ENCODE results near the gene SUMO2. TPM values are rescaled to one million over a fixed set of nuclear protein-coding genes. Genes with fewer than 3 reads are reported as not detected.

The SUMO2 gene
- total and polyA plus RNA-seq, 2 of the 13 experiments (the other 11 are each of a cell fraction or from before 2014, with no cell fraction given), result 337 to 553 TPM

GRCh38 chr17:75132018-75133000, 50.5 kb downstream of the SUMO2 start (continued):
- TF ChIP-seq SNAPC4 (CRISPR knock-in tag; IDR thresholded peaks at IDR 0.05) (0 out of 2 replicates have a peak, but pooled peaks have one; percentile 1), ZBTB4 (CRISPR knock-in tag; IDR thresholded peaks at IDR 0.05; ENCODE audit: borderline replicate concordance) (peak; percentile 67; the same call in 1 of the 2 replicates), FOXC1 (CRISPR knock-in tag; IDR thresholded peaks at IDR 0.05; ENCODE audit: borderline replicate concordance) (0 out of 2 replicates have a peak, but pooled peaks have one; percentile 16), NBN (conservative IDR thresholded peaks at IDR 0.05) (0 out of 2 replicates have a peak, but pooled peaks have one; percentile 27), ZNF572 (CRISPR knock-in tag; IDR thresholded peaks at IDR 0.05) (0 out of 2 replicates have a peak, but pooled peaks have one; percentile 41), ZNF362 (CRISPR knock-in tag; IDR thresholded peaks at IDR 0.05; ENCODE audit: borderline replicate concordance) (peak; percentile 36; the same call in 1 of the 2 replicates), PITX1 (CRISPR knock-in tag; IDR thresholded peaks at IDR 0.05) (peak; percentile 2; the same call in 1 of the 2 replicates), ZNF772 (CRISPR knock-in tag; IDR thresholded peaks at IDR 0.05) (0 out of 2 replicates have a peak, but pooled peaks have one; percentile 49), AHDC1 (CRISPR knock-in tag; IDR thresholded peaks at IDR 0.05; ENCODE audit: borderline replicate concordance) (0 out of 2 replicates have a peak, but pooled peaks have one; percentile 18), ZNF563 (CRISPR knock-in tag; IDR thresholded peaks at IDR 0.05) (peak; percentile 86; the same call in 1 of the 2 replicates)

Data from HepG2 (cell line).